ENCODE measurements around the gene KRTAP12-2. TPM values are rescaled to one million over a fixed set of nuclear protein-coding genes. Genes with fewer than 3 reads are reported as not detected.
"Not testable (repeated sequence)": the region's sequence is repeated elsewhere in the genome, so short reads cannot be mapped to it uniquely, and the experiment has no call there.

Gene KRTAP12-2
- total and polyA plus RNA-seq, 9 donors, result not detected

GRCh38 chr21:44694776-44695175 is 28.0 kb upstream of the KRTAP12-2 start:
- Histone ChIP-seq H3K4me3 (no peak overlapping the region), H3K36me3 (no peaks in the 10 kb centered on the region), H3K27ac (no peak overlapping the region), H3K9me3 (no peaks in the 10 kb centered on the region), H3K27me3 (no peaks in the 10 kb centered on the region), H3K4me1 (ENCODE audit: insufficient read depth) (no peaks in the 10 kb centered on the region)
- 60 to 71% (median 70%) methylated on average over 11 of the region's 11 CpGs for WGBS, 3 donors
- intact Hi-C loops (cut with DNase I), result no loop called here
- no peak for TF ChIP-seq EP300 (IDR thresholded peaks at IDR 0.05)
- TF ChIP-seq CTCF (IDR thresholded peaks at IDR 0.05), result no peak
- TF ChIP-seq POLR2A (IDR thresholded peaks at IDR 0.05), result no peak
- no peak for DNase-seq

- 44 to 72% (median 68%) methylated on average over 2 of the region's 2 CpGs for WGBS, 3 donors
- TF ChIP-seq CTCF (IDR thresholded peaks at IDR 0.05), result no peak
- no peak for TF ChIP-seq EP300 (IDR thresholded peaks at IDR 0.05)
- no peaks in the 10 kb centered on the region for H3K4me1 ChIP-seq (ENCODE audit: insufficient read depth)
- H3K27ac ChIP-seq, result no peak overlapping the region
- intact Hi-C loops (cut with DNase I), result no loop called here
- no peak for DNase-seq
- no peaks in the 10 kb centered on the region for H3K27me3 ChIP-seq
- H3K4me3 ChIP-seq, result no peak overlapping the region
- no peaks in the 10 kb centered on the region for H3K36me3 ChIP-seq
- H3K9me3 ChIP-seq, result no peaks in the 10 kb centered on the region
Observed at GRCh38 chr21:44692798-44693512, 26.2 kb upstream of the KRTAP12-2 start.

- DNase-seq, result no peak
Observed at GRCh38 chr21:44691686-44692085, 25.0 kb upstream of the KRTAP12-2 start.

GRCh38 chr21:44689740-44690139 is 23.0 kb upstream of the KRTAP12-2 start:
- WGBS, 3 donors, result 75 to 86% (median 81%) methylated on average over 3 of the region's 3 CpGs
- DNase-seq; intact Hi-C loops (cut with DNase I); H3K27ac ChIP-seq; H3K4me3 ChIP-seq; H3K9me3 ChIP-seq; H3K4me1 ChIP-seq (ENCODE audit: insufficient read depth); H3K27me3 ChIP-seq; H3K36me3 ChIP-seq: not testable (repeated sequence)

More at GRCh38 chr21:44691686-44692085, 25.0 kb upstream of the KRTAP12-2 start:
- 42 to 58% (median 53%) methylated on average over 2 of the region's 2 CpGs for whole genome bisulfite sequencing, 3 donors
- Histone ChIP-seq H3K36me3 (no peaks in the 10 kb centered on the region), H3K9me3 (no peaks in the 10 kb centered on the region), H3K27me3 (no peaks in the 10 kb centered on the region), H3K4me3 (no peak overlapping the region), H3K27ac (no peak overlapping the region), H3K4me1 (ENCODE audit: insufficient read depth) (no peaks in the 10 kb centered on the region)
- no peak for TF ChIP-seq EP300 (IDR thresholded peaks at IDR 0.05)
- TF ChIP-seq CTCF (IDR thresholded peaks at IDR 0.05), result no peak
- no peak for TF ChIP-seq POLR2A (IDR thresholded peaks at IDR 0.05)
- intact Hi-C loops (cut with DNase I), result no loop called here

GRCh38 chr21:44687671-44688070 is 20.9 kb upstream of the KRTAP12-2 start:
- Histone ChIP-seq H3K36me3 (no peaks in the 10 kb centered on the region), H3K4me1 (ENCODE audit: insufficient read depth) (no peaks in the 10 kb centered on the region), H3K27ac (no peak overlapping the region), H3K9me3 (no peaks in the 10 kb centered on the region), H3K27me3 (no peaks in the 10 kb centered on the region), H3K4me3 (no peak overlapping the region)
- WGBS, 3 donors, result 17 to 33% (median 24%) methylated on average over 11 of the region's 11 CpGs
- no peak for TF ChIP-seq EP300 (IDR thresholded peaks at IDR 0.05)
- TF ChIP-seq CTCF (IDR thresholded peaks at IDR 0.05), result no peak
- TF ChIP-seq POLR2A (IDR thresholded peaks at IDR 0.05), result no peak
- no peak for DNase-seq
- intact Hi-C loops (cut with DNase I), result no loop called here
